ENCODE data around the gene PIGX.
"Not testable (repeated sequence)": the region's sequence is repeated elsewhere in the genome, so short reads cannot be mapped to it uniquely, and the experiment has no call there.

PIGX gene

GRCh38 chr3:196707566-196707965 lies 4.6 kb upstream of the PIGX start:
- H3K4me3 ChIP-seq (ENCODE audit: low read length): no peak overlapping the region
- no peak overlapping the region for H3K9ac ChIP-seq (ENCODE audit: low read length)
- H3K9me3 ChIP-seq (ENCODE audit: control insufficient read depth, low read length): no peaks in the 10 kb centered on the region
- no peaks in the 10 kb centered on the region for H3K27me3 ChIP-seq (replicated peaks; ENCODE audit: control insufficient read depth, insufficient read depth, low read length)
- H3K4me1 ChIP-seq (ENCODE audit: control insufficient read depth, insufficient read depth, low read length): peaks cover 5% of the 10 kb centered on the region
- DNase-seq (ENCODE audit: low read depth): no peak
- H3K36me3 ChIP-seq (ENCODE audit: control insufficient read depth, insufficient read depth, low read length, severe bottlenecking): no peaks in the 10 kb centered on the region

GRCh38 chr3:196708467-196708866 lies 3.7 kb upstream of the PIGX start:
- no peaks in the 10 kb centered on the region for H3K9me3 ChIP-seq (ENCODE audit: control insufficient read depth, low read length)

GRCh38 chr3:196712514-196713413 lies 587 bp downstream of the PIGX start:
- no peaks in the 10 kb centered on the region for H3K9me3 ChIP-seq (ENCODE audit: control insufficient read depth, low read length)
- peaks cover 12% of the 10 kb centered on the region for H3K4me1 ChIP-seq (ENCODE audit: control insufficient read depth, insufficient read depth, low read length)
- no peaks in the 10 kb centered on the region for H3K36me3 ChIP-seq (ENCODE audit: control insufficient read depth, insufficient read depth, low read length, severe bottlenecking)
- DNase-seq (ENCODE audit: low read depth): peak; percentile 92
- peak overlapping the region; percentile 86 for H3K4me3 ChIP-seq (ENCODE audit: low read length)
- H3K27me3 ChIP-seq (replicated peaks; ENCODE audit: control insufficient read depth, insufficient read depth, low read length): no peaks in the 10 kb centered on the region
- peak overlapping the region; percentile 91 for H3K9ac ChIP-seq (ENCODE audit: low read length)

More at GRCh38 chr3:196708467-196708866, 3.7 kb upstream of the PIGX start:
- Histone ChIP-seq H3K36me3 (ENCODE audit: control insufficient read depth, insufficient read depth, low read length, severe bottlenecking) (no peaks in the 10 kb centered on the region), H3K4me1 (ENCODE audit: control insufficient read depth, insufficient read depth, low read length) (peaks cover 11% of the 10 kb centered on the region), H3K4me3 (ENCODE audit: low read length) (no peak overlapping the region), H3K27me3 (replicated peaks; ENCODE audit: control insufficient read depth, insufficient read depth, low read length) (no peaks in the 10 kb centered on the region), H3K9ac (ENCODE audit: low read length) (no peak overlapping the region)
- DNase-seq (ENCODE audit: low read depth): no peak

- DNase-seq (ENCODE audit: low read depth); H3K36me3 ChIP-seq (ENCODE audit: control insufficient read depth, insufficient read depth, low read length, severe bottlenecking); H3K9ac ChIP-seq (ENCODE audit: low read length); H3K9me3 ChIP-seq (ENCODE audit: control insufficient read depth, low read length); H3K4me3 ChIP-seq (ENCODE audit: low read length); H3K27me3 ChIP-seq (replicated peaks; ENCODE audit: control insufficient read depth, insufficient read depth, low read length); H3K4me1 ChIP-seq (ENCODE audit: control insufficient read depth, insufficient read depth, low read length): not testable (repeated sequence)
Observed at GRCh38 chr3:196717162-196717561, 5.0 kb downstream of the PIGX start.

GRCh38 chr3:196721097-196721496 lies 8.9 kb downstream of the PIGX start:
- H3K4me1 ChIP-seq (ENCODE audit: control insufficient read depth, insufficient read depth, low read length): no peaks in the 10 kb centered on the region
- H3K9ac ChIP-seq (ENCODE audit: low read length): no peak overlapping the region
- H3K27me3 ChIP-seq (replicated peaks; ENCODE audit: control insufficient read depth, insufficient read depth, low read length): no peaks in the 10 kb centered on the region
- peaks cover 16% of the 10 kb centered on the region for H3K36me3 ChIP-seq (ENCODE audit: control insufficient read depth, insufficient read depth, low read length, severe bottlenecking)
- no peak overlapping the region for H3K4me3 ChIP-seq (ENCODE audit: low read length)
- no peaks in the 10 kb centered on the region for H3K9me3 ChIP-seq (ENCODE audit: control insufficient read depth, low read length)
- no peak for DNase-seq (ENCODE audit: low read depth)

- no peak overlapping the region for H3K4me3 ChIP-seq (ENCODE audit: low read length)
- H3K9me3 ChIP-seq (ENCODE audit: control insufficient read depth, low read length): no peaks in the 10 kb centered on the region
- peak; percentile 30 for DNase-seq (ENCODE audit: low read depth)
- H3K27me3 ChIP-seq (replicated peaks; ENCODE audit: control insufficient read depth, insufficient read depth, low read length): no peaks in the 10 kb centered on the region
- H3K9ac ChIP-seq (ENCODE audit: low read length): no peak overlapping the region
- H3K36me3 ChIP-seq (ENCODE audit: control insufficient read depth, insufficient read depth, low read length, severe bottlenecking): peaks cover 17% of the 10 kb centered on the region
- H3K4me1 ChIP-seq (ENCODE audit: control insufficient read depth, insufficient read depth, low read length): peaks cover 4% of the 10 kb centered on the region
Observed at GRCh38 chr3:196726788-196727675, 14.9 kb downstream of the PIGX start.

GRCh38 chr3:196735751-196736150 lies 23.6 kb downstream of the PIGX start:
- no peaks in the 10 kb centered on the region for H3K27me3 ChIP-seq (replicated peaks; ENCODE audit: control insufficient read depth, insufficient read depth, low read length)
- H3K4me1 ChIP-seq (ENCODE audit: control insufficient read depth, insufficient read depth, low read length): peaks cover 3% of the 10 kb centered on the region
- no peak overlapping the region for H3K4me3 ChIP-seq (ENCODE audit: low read length)
- no peak overlapping the region for H3K9ac ChIP-seq (ENCODE audit: low read length)
- H3K9me3 ChIP-seq (ENCODE audit: control insufficient read depth, low read length): no peaks in the 10 kb centered on the region
- no peaks in the 10 kb centered on the region for H3K36me3 ChIP-seq (ENCODE audit: control insufficient read depth, insufficient read depth, low read length, severe bottlenecking)
- DNase-seq (ENCODE audit: low read depth): peak; percentile 27

- Histone ChIP-seq H3K36me3 (ENCODE audit: control insufficient read depth, insufficient read depth, low read length, severe bottlenecking) (no peaks in the 10 kb centered on the region), H3K9ac (ENCODE audit: low read length) (no peak overlapping the region), H3K27me3 (replicated peaks; ENCODE audit: control insufficient read depth, insufficient read depth, low read length) (no peaks in the 10 kb centered on the region), H3K4me1 (ENCODE audit: control insufficient read depth, insufficient read depth, low read length) (peaks cover 9% of the 10 kb centered on the region), H3K4me3 (ENCODE audit: low read length) (no peak overlapping the region), H3K9me3 (ENCODE audit: control insufficient read depth, low read length) (no peaks in the 10 kb centered on the region)
- DNase-seq (ENCODE audit: low read depth): no peak
Observed at GRCh38 chr3:196736670-196737374, 24.6 kb downstream of the PIGX start.

GRCh38 chr3:196737655-196738054 lies 25.5 kb downstream of the PIGX start:
- H3K4me1 ChIP-seq (ENCODE audit: control insufficient read depth, insufficient read depth, low read length): peaks cover 15% of the 10 kb centered on the region
- H3K9ac ChIP-seq (ENCODE audit: low read length): no peak overlapping the region
- H3K9me3 ChIP-seq (ENCODE audit: control insufficient read depth, low read length): no peaks in the 10 kb centered on the region
- no peaks in the 10 kb centered on the region for H3K36me3 ChIP-seq (ENCODE audit: control insufficient read depth, insufficient read depth, low read length, severe bottlenecking)
- H3K27me3 ChIP-seq (replicated peaks; ENCODE audit: control insufficient read depth, insufficient read depth, low read length): no peaks in the 10 kb centered on the region
- no peak for DNase-seq (ENCODE audit: low read depth)
- H3K4me3 ChIP-seq (ENCODE audit: low read length): no peak overlapping the region

- Histone ChIP-seq H3K9ac (ENCODE audit: low read length) (peak within 1 kb of the TSS; percentile 97), H3K9me3 (ENCODE audit: control insufficient read depth, low read length) (no peaks in the 10 kb centered on the region), H3K4me3 (ENCODE audit: low read length) (peak within 1 kb of the TSS; percentile 97), H3K4me1 (ENCODE audit: control insufficient read depth, insufficient read depth, low read length) (peaks cover 20% of the 10 kb centered on the region), H3K27me3 (replicated peaks; ENCODE audit: control insufficient read depth, insufficient read depth, low read length) (no peaks in the 10 kb centered on the region), H3K36me3 (ENCODE audit: control insufficient read depth, insufficient read depth, low read length, severe bottlenecking) (no peaks in the 10 kb centered on the region)
- DNase-seq (ENCODE audit: low read depth): peak; percentile 96
Observed at GRCh38 chr3:196739671-196740480, 27.7 kb downstream of the PIGX start, which contains the start of gene PAK2. PAK2 (plus strand) TSS chr3:196739857; CDS start chr3:196782647, 42,790 bp downstream.

Data from adipocyte (in vitro differentiated cells).